IPS-18c (cell line): ENCODE measurements around the gene ZNF345.
A peak's percentile ranks its signal among the peaks of the same experiment; 100 is the strongest.

ENCODE experiments used
- H3K4me3 ChIP-seq: 2 replicates; pipeline ENCODE4 v1.7.0; 2013; ENCODE audit warnings: low read depth, mild to moderate bottlenecking, low read length, moderate library complexity; ENCODE audit not compliant: insufficient read depth
- H3K9me3 ChIP-seq: one replicate; pipeline ENCODE4 v1.6.1; 2013; ENCODE audit warnings: mild to moderate bottlenecking, low read length, moderate library complexity; ENCODE audit not compliant: control insufficient read depth, insufficient read depth

The ZNF345 gene

DNA sequence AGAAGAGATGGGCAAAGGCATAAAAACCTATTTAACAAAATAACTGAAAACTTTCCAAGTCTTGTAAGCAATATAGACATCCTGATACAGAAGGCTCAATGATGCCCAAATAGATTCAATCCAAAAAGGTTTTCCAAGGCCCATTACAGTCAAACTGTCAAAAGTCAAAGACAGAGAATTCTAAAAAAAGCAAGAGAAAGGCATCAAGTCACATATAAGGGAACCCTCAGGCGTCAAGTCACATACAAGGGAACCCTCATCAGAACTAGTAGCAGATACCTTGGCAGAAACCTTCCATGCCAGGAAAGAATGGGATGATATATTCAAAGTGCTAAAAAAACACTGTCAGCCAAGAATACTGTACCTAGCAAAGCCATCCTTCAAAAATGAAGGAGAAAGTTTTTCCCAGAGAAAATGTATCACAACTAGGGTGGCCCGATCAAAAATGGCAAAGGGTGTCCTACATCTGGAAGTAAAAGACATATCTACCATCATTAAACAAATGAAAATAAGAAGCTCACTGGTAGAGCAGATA lies 44.2 kb downstream of the ZNF345 start:
- H3K4me3 ChIP-seq: no peak overlapping the region
- peaks cover 4% of the 10 kb centered on the region for H3K9me3 ChIP-seq

- no peak overlapping the region for H3K4me3 ChIP-seq
- peaks cover 4% of the 10 kb centered on the region for H3K9me3 ChIP-seq
Observed at GRCh38 chr19:36898422-36898821, 47.7 kb downstream of the ZNF345 start.

- peak within 1 kb of the TSS; percentile 65 for H3K4me3 ChIP-seq
- H3K9me3 ChIP-seq: no peaks in the 10 kb centered on the region
Observed at GRCh38 chr19:36915992-36916830, 65.5 kb downstream of the ZNF345 start, which contains the start of the genes ZNF568 and ZNF829. Gene ZNF568 (plus strand): TSS chr19:36916332. CDS start chr19:36922771, 6,439 bp downstream. Gene ZNF829 (minus strand): TSS chr19:36916291. CDS start chr19:36915167, 1,124 bp downstream.

- Histone ChIP-seq H3K9me3 (no peaks in the 10 kb centered on the region), H3K4me3 (peak overlapping the region; percentile 65)
Observed at GRCh38 chr19:36916991-36917390, 66.3 kb downstream of the ZNF345 start.

- no peaks in the 10 kb centered on the region for H3K9me3 ChIP-seq
- H3K4me3 ChIP-seq: no peak overlapping the region
Observed at GRCh38 chr19:36918090-36918489, 67.4 kb downstream of the ZNF345 start.
